KBM-7 (cell line): ENCODE results near the gene LINGO4.
"Not testable (repeated sequence)": the region's sequence is repeated elsewhere in the genome, so short reads cannot be mapped to it uniquely, and the experiment has no call there.

Experiments
- DNase-seq: peaks from one replicate; pipeline ENCODE4 v3.0.0-alpha.2; 2015
- in situ Hi-C: fragments of 300-500 bp; cut with MboI; formaldehyde crosslinking; loops from 2 replicates; pipeline ENCODE4 v1.14.3; 2020; ENCODE audit warnings: low sequenced_read_pairs, low pct_unique_long_range_greater_than_20kb, mixed read lengths

The LINGO4 gene

GRCh38 chr1:151798571-151798970 lies 6.6 kb downstream of the LINGO4 start:
- in situ Hi-C loops, result no loop called here
- DNase-seq, result no peak

GRCh38 chr1:151790940-151791651 lies 14.1 kb downstream of the LINGO4 start:
- DNase-seq, result no peak
- in situ Hi-C loops, result no loop called here

GRCh38 chr1:151790071-151790939 lies 14.9 kb downstream of the LINGO4 start, which contains the start of gene TDRKH:
Gene TDRKH, minus strand, starts transcription at chr1:151790500. Its CDS starts 7,478 bp downstream, at chr1:151783022.
- peak; percentile 100 for DNase-seq
- in situ Hi-C loops, result no loop called here

- DNase-seq, result no peak
- in situ Hi-C loops, result no loop called here
These were observed 17.5 kb downstream of the LINGO4 start for GRCh38 chr1:151787689-151788088.

GRCh38 chr1:151783796-151784195 lies 21.4 kb downstream of the LINGO4 start:
- in situ Hi-C loops, result no loop called here
- no peak for DNase-seq

GRCh38 chr1:151782741-151783140 lies 22.5 kb downstream of the LINGO4 start:
- no peak for DNase-seq
- in situ Hi-C loops, result no loop called here

- in situ Hi-C loops, result not testable (repeated sequence)
These were observed 23.2 kb downstream of the LINGO4 start for GRCh38 chr1:151782026-151782425.

GRCh38 chr1:151780736-151781135 lies 24.5 kb downstream of the LINGO4 start:
- in situ Hi-C loops, DNase-seq: not testable (repeated sequence)

More at GRCh38 chr1:151782026-151782425, 23.2 kb downstream of the LINGO4 start:
- DNase-seq, result not testable (repeated sequence)

- no peak for DNase-seq
- in situ Hi-C loops, result no loop called here
These were observed 25.4 kb downstream of the LINGO4 start for GRCh38 chr1:151779852-151780251.

- in situ Hi-C loops, result no loop called here
These were observed 27.9 kb downstream of the LINGO4 start for GRCh38 chr1:151777317-151777716.

GRCh38 chr1:151776665-151777062 lies 28.6 kb downstream of the LINGO4 start:
- DNase-seq, result no peak
- in situ Hi-C loops, result no loop called here

More at GRCh38 chr1:151777317-151777716, 27.9 kb downstream of the LINGO4 start:
- no peak for DNase-seq

GRCh38 chr1:151775894-151776664 lies 29.1 kb downstream of the LINGO4 start:
- DNase-seq, result no peak
- in situ Hi-C loops, result no loop called here

- no peak for DNase-seq
- in situ Hi-C loops, result no loop called here
These were observed 30.8 kb downstream of the LINGO4 start for GRCh38 chr1:151774256-151774922.

- in situ Hi-C loops, result no loop called here
- DNase-seq, result no peak
These were observed 31.5 kb downstream of the LINGO4 start for GRCh38 chr1:151773702-151774101.

- DNase-seq, in situ Hi-C loops: not testable (repeated sequence)
These were observed 35.9 kb downstream of the LINGO4 start for GRCh38 chr1:151769270-151769669.

GRCh38 chr1:151768351-151769066 lies 36.7 kb downstream of the LINGO4 start:
- in situ Hi-C loops, DNase-seq: not testable (repeated sequence)

- no peak for DNase-seq
- in situ Hi-C loops, result no loop called here
These were observed 41.2 kb downstream of the LINGO4 start for GRCh38 chr1:151763990-151764389.
